Stimulated activated CD4-positive, alpha-beta T cell treated with anti-CD3 and anti-CD28 coated beads, Interleukin-4, amount 100 ng/mL, for 1 hour (primary cell): ENCODE data around the gene TBCE.
A peak's percentile ranks its signal among the peaks of the same experiment; 100 is the strongest.
"Not testable (repeated sequence)": the region's sequence is repeated elsewhere in the genome, so short reads cannot be mapped to it uniquely, and the experiment has no call there.

Experiments used
- DNase-seq: peaks from one replicate; pipeline ENCODE4 v3.0.0-alpha.2; 2020

Gene TBCE

DNA sequence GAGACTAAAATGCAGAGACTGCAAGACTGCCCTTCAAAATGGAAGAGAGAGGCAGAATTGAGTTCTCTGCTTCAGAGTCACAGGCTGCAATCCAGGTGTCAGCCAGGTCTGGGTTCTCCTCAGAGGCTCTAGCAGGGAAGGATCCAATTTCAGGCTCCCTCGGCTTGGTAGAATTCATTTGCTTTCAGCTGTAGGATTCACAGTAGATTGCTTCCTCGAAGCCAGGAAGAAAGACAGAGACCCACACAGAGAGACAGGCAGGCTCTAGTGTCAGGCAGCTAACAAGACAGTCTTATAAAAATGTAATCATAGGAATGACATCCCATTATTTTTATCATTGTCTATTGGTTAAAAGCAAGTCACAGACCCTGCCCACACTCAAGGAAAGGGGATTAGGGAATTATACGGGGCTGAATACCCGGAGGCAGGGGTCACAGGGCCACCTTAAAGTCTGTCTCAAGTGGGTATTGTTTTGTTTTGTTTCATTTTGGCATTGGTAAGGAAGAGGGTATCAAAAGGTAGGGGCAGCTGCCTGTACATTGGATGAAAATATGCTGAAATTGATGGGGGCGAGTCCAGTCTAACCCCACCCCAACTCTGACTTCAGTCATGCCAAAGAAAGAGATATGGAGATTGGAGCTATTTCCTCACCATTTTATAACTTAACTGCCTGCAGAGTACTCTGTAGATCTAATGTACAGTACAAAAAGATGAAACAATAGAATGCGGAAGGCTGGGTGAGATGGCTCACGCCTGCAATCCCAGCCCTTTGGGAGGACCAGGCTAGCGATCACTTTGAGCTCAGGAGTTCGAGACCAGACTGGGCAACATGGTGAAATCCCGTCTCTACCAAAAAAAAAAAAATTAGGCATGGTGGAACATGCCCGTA, 9.5 kb upstream of the TBCE start:
- no peak for DNase-seq

DNA sequence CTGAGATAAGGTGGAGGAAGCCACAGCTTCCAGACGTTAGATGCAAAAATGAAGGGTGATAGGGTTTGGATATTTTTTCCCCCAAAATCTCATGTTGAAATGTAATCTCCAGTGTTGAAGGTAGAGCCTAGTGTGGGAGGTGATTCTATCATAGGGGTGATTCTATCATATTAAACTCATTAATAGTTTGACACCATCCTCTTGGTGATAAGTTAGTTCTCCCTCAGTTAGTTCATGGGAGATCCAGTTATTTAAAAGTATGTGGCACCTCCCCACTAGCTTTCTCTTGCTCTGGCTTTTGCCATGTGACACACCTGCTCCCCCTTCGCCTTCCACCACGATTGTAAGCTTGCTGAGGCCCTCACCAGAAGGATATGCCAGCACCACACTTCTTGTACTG, 8.3 kb upstream of the TBCE start:
- no peak for DNase-seq

DNA sequence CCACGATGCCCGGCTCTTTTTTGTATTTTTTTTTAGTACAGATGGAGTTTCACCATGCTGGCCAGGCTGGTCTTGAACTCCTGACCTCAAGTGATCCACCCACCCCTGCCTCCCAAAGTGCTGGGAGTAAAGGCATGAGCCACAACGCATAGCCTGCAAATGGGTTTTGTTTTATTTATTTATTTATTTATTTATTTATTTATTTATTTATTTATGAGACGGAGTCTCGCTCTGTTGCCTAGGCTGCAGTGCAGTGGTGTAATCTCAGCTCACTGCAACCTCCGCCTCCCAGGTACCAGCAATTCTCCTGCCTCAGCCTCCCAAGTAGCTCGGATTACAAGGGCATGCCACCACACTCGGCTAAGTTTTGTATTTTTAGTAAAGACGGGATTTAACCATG, 3.0 kb upstream of the TBCE start:
- not testable (repeated sequence) for DNase-seq

DNA sequence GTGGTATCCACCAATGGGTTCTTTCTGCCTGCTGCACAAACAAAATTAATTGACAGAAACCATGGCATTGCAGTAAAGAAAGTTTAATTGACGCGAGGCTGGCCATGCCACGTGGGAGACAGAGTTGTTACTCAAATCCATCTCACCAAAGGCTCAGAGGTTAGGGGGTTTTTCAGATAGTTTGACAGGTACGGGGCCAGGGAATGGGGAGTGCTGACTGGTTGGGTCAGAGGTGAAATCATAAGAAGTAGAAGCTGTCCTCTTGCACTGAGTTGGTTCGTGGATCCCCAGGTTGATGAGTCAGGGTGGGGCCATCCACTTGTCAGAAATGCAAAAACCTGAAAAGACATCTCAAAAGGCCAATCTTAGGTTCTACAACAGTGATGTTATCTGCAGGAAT, 941 bp upstream of the TBCE start:
- DNase-seq: peak; percentile 21

DNA sequence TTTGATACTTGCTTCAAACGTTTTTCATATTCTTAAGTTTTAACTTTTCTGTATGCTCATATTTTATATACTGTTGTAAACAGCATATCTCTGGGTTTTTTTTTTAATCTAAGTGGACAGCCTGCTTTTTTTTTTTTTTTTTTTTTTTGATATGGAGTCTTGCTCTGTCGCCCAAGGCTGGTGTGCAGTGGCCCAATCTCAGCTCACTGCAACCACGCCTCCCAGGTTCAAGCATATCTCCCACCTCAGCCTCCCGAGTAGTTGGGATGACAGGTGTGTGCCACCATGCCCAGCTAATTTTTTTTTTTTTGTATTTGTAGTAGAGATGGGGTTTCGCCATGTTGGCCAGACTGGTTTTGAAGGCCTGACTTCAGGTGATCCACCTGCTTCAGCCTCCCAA, 1.2 kb downstream of the TBCE start:
- no peak for DNase-seq

DNA sequence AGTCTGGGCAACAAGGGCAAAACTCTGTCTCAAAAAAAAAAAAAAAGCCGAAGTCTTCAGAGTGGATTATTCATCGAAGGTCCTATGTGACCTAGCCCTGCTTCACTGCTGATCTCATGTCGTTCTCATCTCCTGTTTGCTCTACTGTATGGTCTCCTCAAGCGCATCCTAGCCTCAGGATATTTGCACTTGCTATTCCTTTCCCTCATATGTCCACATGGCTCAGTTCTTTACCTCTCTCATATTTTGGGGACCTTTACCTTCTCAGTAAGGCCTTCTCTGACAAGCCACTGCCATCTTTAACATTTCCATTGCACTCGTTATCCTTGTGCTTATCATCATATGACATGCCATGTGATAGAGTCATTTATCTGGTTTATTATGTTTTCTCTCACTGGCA, 2.6 kb downstream of the TBCE start:
- DNase-seq: no peak

DNA sequence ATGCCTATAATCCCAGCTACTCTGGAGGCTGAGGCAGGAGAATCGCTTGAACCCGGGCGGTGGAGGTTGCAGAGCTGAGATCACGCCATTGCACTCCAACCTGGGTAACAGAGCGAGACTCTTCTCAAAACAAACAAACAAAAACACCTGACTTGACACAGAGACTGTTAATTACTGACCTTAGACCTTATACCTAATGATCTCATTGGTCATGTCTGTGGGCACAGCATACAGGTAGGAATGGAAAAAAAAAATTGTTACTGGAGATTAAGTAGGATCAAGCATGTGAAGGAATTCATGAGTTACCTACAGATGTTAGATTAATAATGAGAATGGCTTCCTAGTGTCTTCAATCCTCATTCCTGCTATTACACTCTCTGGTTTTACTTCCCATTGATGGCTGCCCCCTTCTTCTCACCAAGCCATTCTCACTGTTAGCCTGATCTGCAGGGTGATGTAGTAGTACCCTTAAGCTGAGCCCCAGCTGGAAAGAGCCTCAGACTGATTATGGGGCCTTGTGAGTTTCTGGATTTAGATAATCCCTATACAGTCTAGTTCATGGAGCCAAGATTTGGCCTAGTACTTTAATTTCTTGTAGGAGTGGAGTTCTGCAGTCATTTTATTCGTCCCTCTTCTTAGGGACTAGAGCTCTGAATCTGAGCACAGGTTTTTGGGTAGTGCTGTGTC, 8.8 kb downstream of the TBCE start:
- no peak for DNase-seq

DNA sequence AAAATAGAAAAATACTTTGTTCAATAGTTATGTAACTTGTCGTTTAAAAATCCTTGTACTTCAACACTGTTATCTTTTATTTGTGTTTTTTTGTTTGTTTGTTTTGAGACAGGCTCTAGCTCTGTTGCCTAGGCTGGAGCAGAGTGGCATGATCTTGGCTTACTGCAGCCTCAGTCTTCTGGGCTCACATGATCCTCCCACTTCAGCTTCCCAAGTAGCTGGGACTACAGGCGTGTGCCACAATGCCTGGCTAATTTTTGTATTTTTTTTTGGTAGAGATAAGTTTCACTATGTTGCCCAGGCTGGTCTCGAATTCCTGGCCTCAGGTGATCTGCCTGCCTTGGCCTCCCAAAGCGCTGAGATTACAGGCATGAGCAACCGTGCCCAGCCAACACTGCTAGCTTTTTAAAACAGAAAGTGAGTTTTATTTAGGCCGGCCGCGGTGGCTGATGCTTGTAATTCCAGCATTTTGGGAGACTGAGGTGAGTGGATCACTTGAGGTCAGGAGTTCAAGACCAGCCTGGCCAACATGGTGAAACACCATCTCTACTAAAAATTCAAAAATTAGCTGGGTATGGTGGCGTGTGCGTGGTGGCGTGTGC, 11.0 kb downstream of the TBCE start:
- not testable (repeated sequence) for DNase-seq

DNA sequence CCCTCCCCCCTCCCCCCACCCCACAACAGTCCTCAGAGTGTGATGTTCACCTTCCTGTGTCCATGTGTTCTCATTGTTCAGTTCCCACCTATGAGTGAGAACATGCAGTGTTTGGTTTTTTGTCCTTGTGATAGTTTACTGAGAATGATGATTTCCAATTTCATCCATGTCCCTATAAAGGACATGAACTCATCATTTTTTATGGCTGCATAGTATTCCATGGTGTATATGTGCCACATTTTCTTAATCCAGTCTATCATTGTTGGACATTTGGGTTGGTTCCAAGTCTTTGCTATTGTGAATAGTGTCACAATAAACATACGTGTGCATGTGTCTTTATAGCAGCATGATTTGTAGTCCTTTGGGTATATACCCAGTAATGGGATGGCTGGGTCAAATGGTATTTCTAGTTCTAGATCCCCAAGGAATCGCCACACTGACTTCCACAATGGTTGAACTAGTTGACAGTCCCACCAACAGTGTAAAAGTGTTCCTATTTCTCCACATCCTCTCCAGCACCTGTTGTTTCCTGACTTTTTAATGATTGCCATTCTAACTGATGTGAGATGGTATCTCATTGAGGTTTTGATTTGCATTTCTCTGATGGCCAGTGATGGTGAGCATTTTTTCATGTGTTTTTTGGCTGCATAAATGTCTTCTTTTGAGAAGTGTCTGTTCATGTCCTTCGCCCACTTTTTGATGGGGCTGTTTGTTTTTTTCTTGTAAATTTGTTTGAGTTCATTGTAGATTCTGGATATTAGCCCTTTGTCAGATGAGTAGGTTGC, 14.9 kb downstream of the TBCE start:
- DNase-seq: not testable (repeated sequence)

DNA sequence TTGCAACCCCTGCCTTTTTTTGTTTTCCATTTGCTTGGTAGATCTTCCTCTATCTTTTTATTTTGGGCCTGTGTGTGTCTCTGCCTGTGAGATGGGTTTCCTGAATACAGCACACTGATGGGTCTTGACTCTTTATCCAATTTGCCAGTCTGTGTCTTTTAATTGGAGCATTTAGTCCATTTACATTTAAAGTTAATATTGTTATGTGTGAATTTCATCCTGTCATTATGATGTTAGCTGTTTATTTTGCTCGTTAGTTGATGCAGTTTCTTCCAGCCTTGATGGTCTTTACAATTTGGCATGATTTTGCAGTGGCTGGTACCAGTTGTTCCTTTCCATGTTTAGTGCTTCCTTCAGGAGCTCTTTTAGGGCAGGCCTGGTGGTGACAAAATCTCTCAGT, 18.4 kb downstream of the TBCE start:
- not testable (repeated sequence) for DNase-seq

DNA sequence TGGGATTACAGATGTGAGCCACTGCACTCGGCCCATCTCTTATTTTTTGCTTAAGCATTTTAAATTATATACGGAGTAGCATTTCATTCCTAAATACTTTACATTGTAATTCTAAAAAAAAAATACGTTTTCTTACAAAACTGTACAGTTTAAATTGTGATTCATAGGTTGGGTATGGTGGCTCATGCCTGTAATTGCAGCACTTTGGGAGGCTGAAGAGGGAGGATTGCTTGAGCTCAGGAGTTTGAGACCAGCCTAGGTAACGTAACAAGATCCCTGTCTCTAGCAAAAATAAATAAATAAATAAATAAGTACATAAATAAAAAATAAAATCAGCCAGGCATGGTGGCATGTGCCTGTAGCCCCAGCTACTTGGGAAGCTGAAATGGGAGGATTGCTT, 24.6 kb downstream of the TBCE start:
- no peak for DNase-seq

DNA sequence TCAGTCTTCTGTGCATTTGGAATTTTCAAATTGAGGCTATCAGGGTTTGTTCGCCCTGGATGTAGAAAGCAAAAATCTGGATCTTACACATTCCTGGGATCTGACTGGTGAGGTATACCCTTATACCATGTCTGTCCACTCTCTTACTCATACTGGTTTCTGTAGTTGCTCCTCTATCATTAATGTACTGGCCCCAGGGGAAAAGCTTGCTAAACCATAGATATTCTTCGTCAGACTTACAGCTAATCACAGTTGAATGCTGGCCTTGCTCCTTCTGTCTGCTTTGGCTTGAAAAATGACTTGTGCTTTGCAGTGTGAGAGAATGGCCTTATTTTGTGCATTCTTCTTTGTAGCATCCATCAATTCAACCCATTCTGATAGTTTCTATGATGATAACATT, 30.5 kb downstream of the TBCE start:
- DNase-seq: no peak

DNA sequence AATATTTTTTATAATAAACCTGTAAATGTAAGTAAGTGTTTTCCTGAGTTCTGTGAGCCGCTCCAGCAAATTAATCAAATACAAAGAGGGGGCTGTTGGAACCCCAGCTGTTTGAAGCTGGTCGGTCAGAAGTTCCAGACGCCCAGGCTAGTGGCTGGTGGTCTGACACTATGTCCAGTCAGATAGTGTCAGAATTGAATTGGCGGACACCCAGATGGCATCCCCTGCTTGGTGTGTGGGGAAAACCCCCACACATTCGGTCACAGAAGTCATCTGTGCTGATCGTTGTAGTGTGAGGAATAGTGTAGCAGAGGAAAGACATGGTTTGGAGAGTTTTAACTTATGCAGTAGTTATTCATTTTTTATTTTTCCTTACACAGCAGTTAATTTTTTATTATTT, 32.4 kb downstream of the TBCE start:
- no peak for DNase-seq

DNA sequence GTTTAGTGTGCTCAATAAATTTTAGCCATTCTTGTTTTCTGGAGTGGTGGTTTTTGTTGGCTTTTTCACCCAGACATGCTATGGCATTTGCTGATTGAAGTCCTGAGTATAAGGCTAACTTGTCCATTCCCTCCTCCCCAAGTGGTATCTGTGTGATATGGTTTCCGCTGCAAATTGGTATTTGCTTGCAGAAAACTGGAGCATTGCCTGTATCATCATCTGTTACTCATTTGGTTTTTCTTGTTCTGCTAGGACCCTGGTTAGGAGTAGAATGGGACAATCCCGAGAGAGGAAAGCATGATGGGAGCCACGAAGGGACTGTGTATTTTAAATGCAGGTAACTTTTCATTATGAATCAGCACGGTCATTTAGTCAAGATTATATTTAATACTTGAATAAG, 34.0 kb downstream of the TBCE start:
- no peak for DNase-seq

DNA sequence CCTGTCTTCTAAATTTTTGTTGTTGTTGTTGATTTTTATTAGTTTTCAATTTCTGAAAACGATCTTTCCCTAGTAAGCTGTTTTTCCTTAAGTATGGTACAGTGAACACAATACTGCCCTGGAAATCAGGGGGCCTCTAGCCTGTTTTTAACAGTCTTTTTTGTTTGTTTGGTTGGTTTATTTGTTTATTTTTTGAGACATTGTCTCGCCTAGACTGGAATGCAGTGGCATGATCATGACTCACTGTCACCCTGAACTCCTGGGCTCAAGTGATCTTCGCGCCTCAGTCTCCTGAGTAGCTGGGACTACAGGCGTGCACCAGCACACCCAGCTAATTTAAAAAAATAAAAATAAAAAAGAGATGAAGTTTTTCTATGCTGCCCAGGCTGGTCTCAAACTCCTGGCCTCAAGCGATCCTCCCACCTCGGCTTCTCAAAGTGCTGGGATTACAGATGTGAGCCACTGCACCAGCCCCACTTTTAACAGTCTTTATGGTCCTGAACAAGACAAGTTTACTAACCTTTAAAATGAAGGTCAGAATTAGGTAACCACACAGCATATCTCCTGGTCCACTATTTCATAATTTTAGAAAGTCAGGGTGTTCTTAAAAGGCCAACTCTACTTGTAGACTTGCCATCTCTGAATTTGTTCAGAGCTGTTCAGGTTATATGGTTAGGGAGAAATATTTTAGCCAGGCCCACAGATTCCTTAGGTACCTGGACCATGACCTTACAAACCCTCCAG, 35.4 kb downstream of the TBCE start:
- no peak for DNase-seq

DNA sequence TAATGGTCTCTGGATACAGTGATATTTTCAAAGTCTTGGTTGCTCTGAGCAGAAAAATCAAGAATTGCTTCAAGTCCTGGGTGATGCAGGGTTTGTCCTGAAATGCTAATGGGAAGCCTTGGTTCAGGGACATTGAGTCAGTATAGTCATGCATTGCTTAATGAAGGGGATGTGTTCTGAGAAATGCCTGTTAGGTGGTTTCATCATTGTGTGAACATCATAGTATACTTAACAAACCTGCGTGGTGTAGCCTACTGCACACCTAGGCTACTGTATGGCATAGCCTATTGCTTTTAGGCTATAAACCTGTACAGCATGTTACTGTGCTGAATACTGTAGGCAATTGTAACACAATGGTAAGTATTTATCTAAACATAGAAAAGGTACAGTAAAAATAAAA, 36.4 kb downstream of the TBCE start:
- DNase-seq: no peak

DNA sequence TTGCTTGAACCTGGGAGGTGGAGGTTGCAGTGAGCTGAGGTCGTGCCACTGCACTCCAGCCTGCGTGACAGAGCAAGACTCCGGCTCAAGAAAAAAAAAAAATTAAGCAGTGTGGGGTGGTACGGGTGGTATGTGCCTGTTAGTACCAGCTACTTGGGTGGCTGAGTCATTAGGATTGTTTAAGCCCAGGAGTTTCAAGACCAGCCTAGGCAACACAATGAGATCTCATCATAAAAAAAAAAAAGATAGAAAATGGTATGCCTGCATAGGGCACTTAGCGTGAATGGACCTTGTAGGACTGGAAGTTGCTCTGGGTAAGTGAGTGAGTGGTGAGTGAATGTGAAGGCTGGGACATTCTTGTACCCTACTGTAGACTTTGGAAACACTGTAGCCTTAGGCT, 37.0 kb downstream of the TBCE start:
- DNase-seq: no peak

DNA sequence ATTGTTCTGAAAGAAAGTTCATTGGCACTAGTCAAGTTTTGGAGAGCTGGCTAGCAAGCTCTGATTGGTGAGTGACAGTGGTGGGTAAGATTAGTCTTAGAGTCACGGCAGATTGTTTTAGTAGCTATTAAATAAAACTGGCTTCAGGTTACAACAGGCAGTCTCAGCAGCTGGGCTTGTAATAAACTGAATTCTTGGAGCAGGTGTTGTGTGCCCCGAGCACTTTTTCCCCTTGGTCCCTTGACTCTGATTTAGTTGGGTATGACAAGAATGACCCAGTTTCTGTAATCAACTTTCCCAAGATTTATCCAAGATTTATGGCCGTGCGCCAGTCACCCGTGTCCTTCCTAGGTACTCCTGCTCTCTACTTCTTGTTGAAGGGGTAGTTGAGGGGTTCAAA, 40.2 kb downstream of the TBCE start:
- no peak for DNase-seq

DNA sequence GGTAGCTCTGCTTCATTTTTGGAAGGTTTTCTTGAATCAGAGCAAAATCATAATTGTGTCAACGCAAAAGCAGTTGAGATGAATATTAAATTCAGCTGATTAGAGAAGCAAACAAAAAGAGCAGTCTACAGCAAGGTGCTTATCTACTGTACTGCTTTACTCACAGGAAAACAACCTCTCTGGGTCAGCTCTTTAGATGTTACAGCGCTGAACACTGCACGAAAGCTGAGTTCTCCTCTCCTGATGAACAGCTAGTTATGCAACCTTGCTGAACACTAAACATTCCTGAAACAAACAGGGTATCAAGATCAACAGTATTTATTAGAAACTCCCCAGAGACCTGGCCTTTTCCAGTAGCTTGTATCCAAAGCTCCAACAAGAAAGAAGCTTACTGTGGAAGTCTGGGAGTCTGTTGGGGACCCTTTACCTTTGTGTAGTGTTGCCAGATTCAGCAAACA, 41.3 kb downstream of the TBCE start:
- DNase-seq: no peak

DNA sequence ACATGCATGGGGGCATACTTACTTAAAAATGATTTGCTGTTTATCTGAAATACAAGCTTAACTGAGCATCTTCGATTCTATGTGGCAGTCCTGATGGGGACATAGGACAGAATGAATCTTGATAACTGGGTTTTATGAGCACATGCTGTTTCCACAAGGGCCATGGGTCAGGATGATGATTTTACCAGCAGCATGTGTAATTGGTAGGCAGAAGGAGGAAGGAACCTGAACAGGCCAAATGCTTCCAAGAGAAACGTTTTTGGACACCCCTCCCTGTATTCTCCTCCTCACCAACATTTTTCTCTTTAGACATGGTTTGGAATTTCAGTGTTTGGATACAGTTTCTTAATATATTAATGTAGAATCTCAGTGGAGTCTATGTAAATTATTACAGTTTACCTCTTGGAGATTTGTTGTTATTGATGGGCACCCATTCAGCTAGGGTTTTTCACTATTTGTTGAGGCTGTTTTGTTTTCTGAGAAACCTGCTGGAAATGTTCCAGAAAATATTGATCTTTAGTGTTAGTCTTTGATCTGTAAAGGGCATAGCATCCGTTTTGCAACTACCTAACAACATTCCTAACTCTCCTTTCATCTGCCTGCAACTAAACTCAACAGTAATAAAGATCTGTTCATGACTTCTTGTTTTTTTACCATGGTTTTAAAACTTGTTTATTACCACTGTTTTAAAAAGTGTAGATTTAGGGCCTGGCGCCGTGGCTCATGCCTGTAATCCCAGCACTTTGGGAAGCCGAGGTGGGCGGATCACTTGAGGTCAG, 42.0 kb downstream of the TBCE start:
- DNase-seq: no peak

DNA sequence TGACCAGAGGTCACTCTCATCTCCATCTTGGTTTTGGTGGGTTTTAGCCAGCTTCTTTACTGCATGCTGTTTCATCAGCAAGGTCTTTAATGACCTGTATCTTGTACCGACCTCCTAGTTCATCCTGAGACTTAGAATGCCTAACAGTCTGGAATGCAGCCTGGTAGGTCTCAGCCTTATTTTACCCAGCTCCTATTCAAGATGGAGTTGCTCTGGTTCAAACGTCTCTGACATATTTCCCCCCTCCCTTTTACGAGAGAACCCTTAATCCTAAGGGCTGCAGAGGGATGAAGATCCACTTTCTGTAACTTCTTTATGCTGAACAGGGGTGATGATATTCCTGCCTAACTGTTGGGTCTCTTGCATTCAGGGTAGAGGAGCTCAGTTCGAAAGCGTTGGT, 43.2 kb downstream of the TBCE start:
- no peak for DNase-seq
